A673 (cell line): ENCODE data around the gene GATA6. TPM values are rescaled to one million over a fixed set of nuclear protein-coding genes. Genes with fewer than 3 reads are reported as not detected.

Source experiments
- BruUV-seq: library from RNA; stranded (reverse); fragments of 400-500 nt; replicated peaks from 2 replicates; lab custom pipeline; 2021; lab: Mats Ljungman, UMichigan
- CTCF ChIA-PET: fragments of 300-600 bp; sonication (Branson Sonifier 250); formaldehyde crosslinking; loops from one replicate; lab custom pipeline; 2022; ENCODE audit warnings: antibody characterized with exemption; lab: Charles Lee
- POLR2A ChIA-PET: fragments of 300-600 bp; sonication (Branson Sonifier 250); formaldehyde crosslinking; loops from one replicate; lab custom pipeline; 2022; ENCODE audit warnings: antibody characterized with exemption; ENCODE audit not compliant: low non-redundant PET; lab: Charles Lee
- DNase-seq: peaks from one replicate; pipeline ENCODE4 v3.0.0-alpha.2; 2015; ENCODE audit warnings: low spot score
- H3K27ac ChIP-seq: fragments of 200-600 bp; sonication (generic); 2 replicates; pipeline ENCODE4 v1.5.1; 2016; ENCODE audit warnings: mixed run types, low read depth, mild to moderate bottlenecking, mixed read lengths, antibody characterized with exemption, low read length; ENCODE audit not compliant: poor library complexity, severe bottlenecking
- H3K27me3 ChIP-seq: fragments of 200-600 bp; sonication (generic); replicated peaks from 2 replicates; pipeline ENCODE4 v1.6.1; 2017; ENCODE audit warnings: mixed run types, low read depth, mild to moderate bottlenecking, mixed read lengths, antibody characterized with exemption, low read length; ENCODE audit not compliant: insufficient read depth, poor library complexity
- H3K36me3 ChIP-seq: fragments of 200-600 bp; sonication (generic); 2 replicates; pipeline ENCODE4 v1.6.1; 2016; ENCODE audit warnings: mixed run types, mild to moderate bottlenecking, mixed read lengths, antibody characterized with exemption, low read length; ENCODE audit not compliant: insufficient read depth, poor library complexity, severe bottlenecking
- H3K4me1 ChIP-seq: fragments of 200-600 bp; sonication (generic); 2 replicates; pipeline ENCODE4 v1.6.1; 2017; ENCODE audit warnings: mixed run types, mild to moderate bottlenecking, mixed read lengths, antibody characterized with exemption, low read length; ENCODE audit not compliant: insufficient read depth, poor library complexity, severe bottlenecking
- H3K4me3 ChIP-seq: fragments of 200-600 bp; sonication (generic); 2 replicates; pipeline ENCODE4 v1.5.1; 2016; ENCODE audit warnings: low read depth, mixed run types, mild to moderate bottlenecking, mixed read lengths, low read length; ENCODE audit not compliant: poor library complexity, severe bottlenecking
- H3K9me3 ChIP-seq: fragments of 200-600 bp; sonication (generic); 2 replicates; pipeline ENCODE4 v1.6.1; 2016; ENCODE audit warnings: mixed run types, low read depth, mild to moderate bottlenecking, mixed read lengths, antibody characterized with exemption, low read length; ENCODE audit not compliant: poor library complexity, severe bottlenecking
- EZH2 ChIP-seq: fragments of 200-600 bp; sonication (generic); IDR thresholded peaks from 2 replicates; pipeline ENCODE4 v1.6.1; 2017; ENCODE audit warnings: borderline replicate concordance, low read depth, mild to moderate bottlenecking, mixed read lengths, antibody characterized with exemption, low read length; ENCODE audit not compliant: poor library complexity, severe bottlenecking
- intact Hi-C: fragments of 100-400 bp; cut with micrococcal nuclease; formaldehyde crosslinking; loops from one replicate; pipeline ENCODE4 v1.10.0; 2022; ENCODE audit not compliant: unreplicated experiment
- total RNA-seq: library from RNA; stranded (reverse); gene quantifications from 2 replicates; pipeline ENCODE4 v1.2.3, GENCODE V29; 2021
- TF ChIP-seq, protein P1 (sequence below): fragments of 300-800, 200-600 bp; sonication (generic); conservative IDR thresholded peaks from 2 replicates; pipeline ENCODE4 v1.5.1; 2017; ENCODE audit warnings: low read depth, mild to moderate bottlenecking, antibody characterized with exemption, low read length, moderate library complexity, mixed read lengths

Gene GATA6
- total RNA-seq, 1 experiment from 2014 or later, result 0.21 TPM

DNA sequence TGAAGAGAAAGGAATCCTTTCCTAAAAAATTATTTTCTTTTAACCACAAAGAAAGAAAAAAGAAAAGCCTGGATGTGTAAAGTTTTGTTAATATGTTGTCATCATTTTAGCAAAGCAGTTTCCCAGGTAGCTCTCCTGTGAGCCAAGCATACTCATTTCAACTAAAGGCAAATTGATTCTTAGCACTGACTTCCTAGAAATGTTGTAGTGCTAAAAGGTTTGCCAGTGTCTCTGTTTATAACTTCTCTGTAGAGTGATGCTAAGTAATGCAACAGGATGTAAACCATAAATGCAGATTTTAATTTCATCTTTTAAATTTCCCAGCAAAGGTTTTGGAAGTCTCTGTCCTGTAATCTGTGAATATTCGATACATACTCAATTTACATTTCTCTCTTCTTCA lies 10.2 kb downstream of the GATA6 start:
- ChIA-PET POLR2A (no interaction called here), CTCF (no interaction called here)
- H3K4me3 ChIP-seq, result no peak overlapping the region
- no TSS peak for BruUV-seq
- no peaks in the 10 kb centered on the region for H3K9me3 ChIP-seq
- no peaks in the 10 kb centered on the region for H3K4me1 ChIP-seq
- no peak for TF ChIP-seq EZH2
- TF ChIP-seq, protein P1, sequence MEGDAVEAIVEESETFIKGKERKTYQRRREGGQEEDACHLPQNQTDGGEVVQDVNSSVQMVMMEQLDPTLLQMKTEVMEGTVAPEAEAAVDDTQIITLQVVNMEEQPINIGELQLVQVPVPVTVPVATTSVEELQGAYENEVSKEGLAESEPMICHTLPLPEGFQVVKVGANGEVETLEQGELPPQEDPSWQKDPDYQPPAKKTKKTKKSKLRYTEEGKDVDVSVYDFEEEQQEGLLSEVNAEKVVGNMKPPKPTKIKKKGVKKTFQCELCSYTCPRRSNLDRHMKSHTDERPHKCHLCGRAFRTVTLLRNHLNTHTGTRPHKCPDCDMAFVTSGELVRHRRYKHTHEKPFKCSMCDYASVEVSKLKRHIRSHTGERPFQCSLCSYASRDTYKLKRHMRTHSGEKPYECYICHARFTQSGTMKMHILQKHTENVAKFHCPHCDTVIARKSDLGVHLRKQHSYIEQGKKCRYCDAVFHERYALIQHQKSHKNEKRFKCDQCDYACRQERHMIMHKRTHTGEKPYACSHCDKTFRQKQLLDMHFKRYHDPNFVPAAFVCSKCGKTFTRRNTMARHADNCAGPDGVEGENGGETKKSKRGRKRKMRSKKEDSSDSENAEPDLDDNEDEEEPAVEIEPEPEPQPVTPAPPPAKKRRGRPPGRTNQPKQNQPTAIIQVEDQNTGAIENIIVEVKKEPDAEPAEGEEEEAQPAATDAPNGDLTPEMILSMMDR, result no peak
- H3K27me3 ChIP-seq, result peaks cover 89% of the 10 kb centered on the region
- no peak overlapping the region for H3K27ac ChIP-seq
- intact Hi-C loops, result no loop called here
- DNase-seq, result no peak
- H3K36me3 ChIP-seq, result no peaks in the 10 kb centered on the region

DNA sequence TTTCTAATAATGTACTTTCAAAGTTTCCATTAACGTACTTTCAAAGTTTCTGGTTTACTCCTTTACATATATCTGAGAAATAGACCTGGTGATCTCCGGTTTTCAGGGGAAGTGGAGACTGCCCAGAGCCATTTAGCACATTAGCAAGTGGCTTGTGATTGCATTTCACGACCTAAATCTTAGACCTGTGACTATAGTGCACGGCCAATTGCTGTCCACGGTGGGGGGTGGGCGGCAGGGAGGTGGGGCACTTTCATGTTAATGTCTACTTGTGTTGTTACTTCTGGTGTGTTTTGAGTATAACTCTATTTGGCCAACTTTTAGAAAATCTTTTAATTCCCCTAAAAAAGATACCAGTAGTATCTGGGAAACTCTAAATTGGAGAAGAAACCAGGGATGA lies 11.3 kb downstream of the GATA6 start:
- intact Hi-C loops, result no loop called here
- TF ChIP-seq EZH2, result no peak
- TF ChIP-seq, protein P1, result no peak
- no peak for DNase-seq
- no peaks in the 10 kb centered on the region for H3K9me3 ChIP-seq
- no peaks in the 10 kb centered on the region for H3K4me1 ChIP-seq
- no peak overlapping the region for H3K27ac ChIP-seq
- POLR2A ChIA-PET, result no interaction called here
- peaks cover 78% of the 10 kb centered on the region for H3K27me3 ChIP-seq
- H3K36me3 ChIP-seq, result no peaks in the 10 kb centered on the region
- no TSS peak for BruUV-seq
- no peak overlapping the region for H3K4me3 ChIP-seq
- CTCF ChIA-PET, result no interaction called here

DNA sequence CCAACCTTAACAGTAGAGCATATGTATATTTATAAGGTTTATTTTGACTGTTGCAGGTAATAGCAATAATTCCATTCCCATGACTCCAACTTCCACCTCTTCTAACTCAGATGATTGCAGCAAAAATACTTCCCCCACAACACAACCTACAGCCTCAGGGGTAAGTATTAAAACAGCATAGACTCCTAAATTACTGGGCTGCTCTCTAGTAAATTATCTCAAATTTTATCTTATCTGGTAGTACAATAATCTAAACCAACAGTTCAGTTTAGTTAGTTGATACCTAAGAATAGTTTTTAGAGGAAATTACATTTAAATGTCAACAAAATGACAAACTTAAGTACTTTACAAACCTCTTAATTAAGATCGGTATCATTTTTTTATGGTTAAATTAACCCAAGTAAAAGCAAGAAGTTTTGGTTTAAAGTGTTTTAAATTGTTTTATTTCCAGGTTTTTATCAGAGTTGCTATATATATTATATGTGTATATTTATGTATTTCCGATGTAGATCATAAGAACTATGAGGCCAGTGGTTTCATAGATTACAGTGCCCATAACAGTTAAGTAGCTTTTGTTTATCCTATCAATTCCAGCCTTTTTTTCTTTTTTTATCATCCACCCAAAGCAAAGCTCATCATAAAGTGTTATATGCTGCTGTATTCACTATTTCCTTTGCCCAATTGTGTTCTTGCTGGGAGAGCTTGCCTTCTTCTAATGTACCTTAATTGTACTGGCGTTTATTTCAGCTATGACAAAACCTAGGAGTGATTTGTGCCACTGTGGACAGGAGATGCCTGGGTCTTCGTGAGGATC lies 13.7 kb downstream of the GATA6 start:
- BruUV-seq, result no TSS peak
- H3K27me3 ChIP-seq, result peaks cover 65% of the 10 kb centered on the region
- H3K4me1 ChIP-seq, result no peaks in the 10 kb centered on the region
- ChIA-PET CTCF (no interaction called here), POLR2A (no interaction called here)
- intact Hi-C loops, result no loop called here
- no peak overlapping the region for H3K27ac ChIP-seq
- no peaks in the 10 kb centered on the region for H3K36me3 ChIP-seq
- no peak overlapping the region for H3K4me3 ChIP-seq
- no peak for TF ChIP-seq EZH2
- TF ChIP-seq, protein P1, result no peak
- H3K9me3 ChIP-seq, result no peaks in the 10 kb centered on the region
- DNase-seq, result no peak
